HepG2 (cell line): ENCODE measurements around the gene USP2. TPM values are rescaled to one million over a fixed set of nuclear protein-coding genes. Genes with fewer than 3 reads are reported as not detected.

Experiments used
- ATAC-seq: fragments of 200-7000 bp; cut with Tn5 transposase; 3 replicates; pipeline ENCODE4 v1.9.1; 2020; ENCODE audit warnings: mild to moderate bottlenecking, moderate library complexity
- BruUV-seq: library from RNA; stranded (reverse); fragments of 400-500 nt; replicated peaks from 2 replicates; lab custom pipeline; 2021; lab: Mats Ljungman, UMichigan
- CTCF ChIA-PET: fragments of 300-600 bp; formaldehyde crosslinking; extraction: SDS; loops from one replicate; lab custom pipeline; 2021; ENCODE audit warnings: low total read pairs, inconsistent platforms, low intra/inter-chr PET ratio; lab: Yijun Ruan, JAX
- POLR2A ChIA-PET: fragments of 350-600 bp; sonication (Branson Sonifier 250); formaldehyde crosslinking; loops from one replicate; lab custom pipeline; 2020; ENCODE audit warnings: antibody characterized with exemption, inconsistent platforms; lab: Yijun Ruan, JAX
- DNase-seq: peaks from one replicate; pipeline ENCODE4 v3.0.0-alpha.2; 2015; ENCODE audit warnings: low spot score
- FAIRE-seq: peaks from 3 replicates; lab custom pipeline; 2011; peaks lifted over from hg19 to GRCh38; lab: Jason Lieb, UNC
- H2AFZ ChIP-seq: one replicate; pipeline ENCODE4 v1.6.1; 2011; ENCODE audit warnings: low read length, inconsistent platforms
- H3K27ac ChIP-seq: fragments of 300-600 bp; 3 replicates; pipeline ENCODE4 v1.8.0; 2011; ENCODE audit warnings: mixed run types, mild to moderate bottlenecking, mixed read lengths, low read length, inconsistent platforms; ENCODE audit not compliant: insufficient read depth; ENCODE audit errors: extremely low read length
- H3K27me3 ChIP-seq, 2 experiments: fragments of 200-600 bp in 1 of 2; 2 replicates in 1 of 2; 3 replicates in 1 of 2; pipeline versions ENCODE4 v1.6.0 to v1.8.0; 2011; ENCODE audit warnings: low read length in 2 of 2, mild to moderate bottlenecking in 2 of 2, moderate library complexity in 2 of 2, inconsistent platforms in 1 of 2; ENCODE audit not compliant: insufficient read depth in 2 of 2, control insufficient read depth in 1 of 2
- H3K36me3 ChIP-seq, 2 experiments: fragments of 200-600 bp in 1 of 2; replicated peaks in 1 of 2; 2 replicates in 1 of 2; 3 replicates in 1 of 2; pipeline versions ENCODE4 v1.5.1 to v1.8.0; 2011; ENCODE audit warnings: low read length in 2 of 2, inconsistent platforms in 1 of 2; ENCODE audit not compliant: insufficient read depth in 2 of 2, control insufficient read depth in 1 of 2
- H3K4me1 ChIP-seq: 2 replicates; pipeline ENCODE4 v1.5.1; 2012; ENCODE audit warnings: low read length, inconsistent platforms; ENCODE audit not compliant: insufficient read depth
- H3K4me2 ChIP-seq: 2 replicates; pipeline ENCODE4 v1.6.0; 2011; ENCODE audit warnings: low read depth, low read length, inconsistent platforms
- H3K4me3 ChIP-seq, 3 experiments: fragments of 200-600 bp in 1 of 3; sonication (generic), shearing (Covaris generic) in 1 of 3; replicated peaks in 1 of 3; 2 replicates each; pipeline ENCODE4 v1.5.1; 2011 to 2016; ENCODE audit warnings: low read length in 3 of 3, inconsistent platforms in 2 of 3, low read depth in 2 of 3, mild to moderate bottlenecking in 2 of 3, control low read depth in 1 of 3, mixed read lengths in 1 of 3; ENCODE audit not compliant: insufficient read depth in 1 of 3
- H3K79me2 ChIP-seq: one replicate; pipeline ENCODE4 v1.6.1; 2011; ENCODE audit warnings: low read length, inconsistent platforms; ENCODE audit not compliant: insufficient read depth
- H3K9ac ChIP-seq: 2 replicates; pipeline ENCODE4 v1.6.0; 2011; ENCODE audit warnings: mild to moderate bottlenecking, low read depth, low read length, inconsistent platforms; ENCODE audit not compliant: insufficient read depth
- H3K9me3 ChIP-seq: 2 replicates; pipeline ENCODE4 v1.5.1; 2012; ENCODE audit warnings: mild to moderate bottlenecking, low read length
- H4K20me1 ChIP-seq: 2 replicates; pipeline ENCODE4 v1.6.0; 2011; ENCODE audit warnings: inconsistent platforms, mild to moderate bottlenecking, low read length, moderate library complexity; ENCODE audit not compliant: insufficient read depth
- HNRNPL ChIP-seq: fragments of 200-400 bp; formaldehyde crosslinking; IDR thresholded peaks from 2 replicates; pipeline ENCODE4 v1.6.1; 2017; ENCODE audit warnings: mild to moderate bottlenecking, low read depth, low read length
- MATR3 ChIP-seq: sonication (generic); formaldehyde crosslinking; IDR thresholded peaks from 2 replicates; pipeline ENCODE4 v1.4.0; 2020; ENCODE audit warnings: missing genetic modification reagents
- PAF1 ChIP-seq: IDR thresholded peaks from 2 replicates; pipeline ENCODE4 v1.6.1; 2016; ENCODE audit warnings: missing genetic modification reagents, missing compliant biosample characterization
- RCOR2 ChIP-seq: IDR thresholded peaks from 2 replicates; pipeline ENCODE4 v1.6.1; 2016; ENCODE audit warnings: missing biosample characterization, missing genetic modification reagents
- TOPORS ChIP-seq: sonication (generic); formaldehyde crosslinking; IDR thresholded peaks from 2 replicates; pipeline ENCODE4 v1.8.0; 2023; ENCODE audit warnings: mild to moderate bottlenecking, missing genetic modification reagents
- YEATS2 ChIP-seq: sonication (generic); formaldehyde crosslinking; IDR thresholded peaks from 2 replicates; pipeline ENCODE4 v1.4.0; 2020; ENCODE audit warnings: missing genetic modification reagents, borderline replicate concordance
- ZNF691 ChIP-seq: sonication (generic); formaldehyde crosslinking; IDR thresholded peaks from 2 replicates; pipeline ENCODE4 v1.4.0; 2020; ENCODE audit warnings: missing genetic modification reagents, low read depth, mild to moderate bottlenecking, borderline replicate concordance
- WGBS: methylation state at CpG from one replicate; pipeline ENCODE4 v1.1.6; 2017; ENCODE audit warnings: low lambda C conversion rate; 5-methylcytosine and 5-hydroxymethylcytosine counted together
- in situ Hi-C: cut with HindIII; loops from 2 replicates; pipeline ENCODE4 v1.10.0; 2017; ENCODE audit warnings: low pct_unique_long_range_greater_than_20kb; ENCODE audit not compliant: extremely low pct_ligation_motif_present
- intact Hi-C: fragments of 100-400 bp; cut with micrococcal nuclease; formaldehyde crosslinking; loops from one replicate; pipeline ENCODE4 v1.10.0; 2022; ENCODE audit not compliant: unreplicated experiment
- polyA plus RNA-seq, 8 experiments: library from polyadenylated mRNA; depleted of rRNA in 3 of 8; stranded (reverse) in 7 of 8; unstranded in 1 of 8; fragments of >200 nt; fragmentation: Illumina TruSeq in 4 of 8; extraction: Trizol in 4 of 8; gene quantifications; 2 replicates each; pipeline versions ENCODE4 v1.2.1 to v1.2.3, GENCODE V29; 2011 to 2016; ENCODE audit warnings: low read depth in 4 of 8, missing spikeins in 1 of 8, mixed read lengths in 1 of 8; ENCODE audit not compliant: insufficient read depth in 1 of 8
- total RNA-seq, 5 experiments: library from RNA; depleted of rRNA; stranded (reverse); fragments of >200 nt; fragmentation: Illumina TruSeq; extraction: Trizol; gene quantifications; 2 replicates each; pipeline ENCODE4 v1.2.3, GENCODE V29; 2016; ENCODE audit warnings: low read depth in 1 of 5

Gene USP2
- total and polyA plus RNA-seq, 2 of the 13 experiments (the other 11 are each of a cell fraction or from before 2014, with no cell fraction given): 2.5 to 6.0 TPM

GRCh38 chr11:119345685-119346084 lies 35.8 kb downstream of the USP2 start (continued):
- TF ChIP-seq MATR3 (no peak), PAF1 (CRISPR knock-in tag) (no peak), RCOR2 (CRISPR knock-in tag) (no peak), YEATS2 (CRISPR knock-in tag) (no peak), TOPORS (CRISPR knock-in tag) (no peak)

GRCh38 chr11:119344291-119345010 lies 37.0 kb downstream of the USP2 start:
- DNase-seq (no peak), ATAC-seq (no peak), FAIRE-seq (no peak)
- intact Hi-C loops (no loop called here), in situ Hi-C loops (no loop called here)
- WGBS: 83% methylated on average over 3 of the region's 14 CpGs
- Histone ChIP-seq H4K20me1 (no peaks in the 10 kb centered on the region), H3K4me2 (no peak overlapping the region), H3K79me2 (no peaks in the 10 kb centered on the region), H3K9ac (no peak overlapping the region), H3K27me3 (peaks cover 2 to 56% of the 10 kb centered on the region in 2 experiments; a peak in 4 of 5 replicates), H3K9me3 (no peaks in the 10 kb centered on the region), H3K36me3 (no peaks in the 10 kb centered on the region), H3K4me1 (peaks cover 32% of the 10 kb centered on the region), H2AFZ (no peak overlapping the region), H3K27ac (no peak overlapping the region), H3K4me3 (no peak overlapping the region)
- TF ChIP-seq ZNF691: no peak
- TF ChIP-seq HNRNPL: 0 out of 2 replicates have a peak, but pooled peaks have one; percentile 22
- BruUV-seq: no TSS peak
- ChIA-PET CTCF (no interaction called here), POLR2A (interaction anchor here (1.1 kb wide), 1 partner anchor 32 kb away, joined by 3 read pairs; no protein-coding TSS in a partner anchor)
